Lower leg skin (tissue), 4 donors: ENCODE measurements around the gene SUV39H2. TPM values are rescaled to one million over a fixed set of nuclear protein-coding genes. Genes with fewer than 3 reads are reported as not detected.
"Not testable (repeated sequence)": the region's sequence is repeated elsewhere in the genome, so short reads cannot be mapped to it uniquely, and the experiment has no call there.

Source experiments
- DNase-seq, 2 donors: peaks; one replicate each; pipeline ENCODE4 v3.0.0-alpha.2; 2019; ENCODE audit warnings: low spot score in 2 of 2
- H3K4me3 ChIP-seq: fragments of 200-600 bp; sonication (generic); 2 replicates; pipeline ENCODE4 v1.5.1; 2017; ENCODE audit warnings: mild to moderate bottlenecking, low read depth; ENCODE audit not compliant: poor library complexity, severe bottlenecking
- CTCF ChIP-seq, 3 donors: fragments of 450-650 bp; IDR thresholded peaks; one replicate each; pipeline ENCODE4 v1.5.1; 2016; ENCODE audit warnings: antibody characterized with exemption in 3 of 3, mild to moderate bottlenecking in 3 of 3, moderate library complexity in 2 of 3
- POLR2A ChIP-seq, 2 donors: fragments of 450-650 bp; IDR thresholded peaks; one replicate each; pipeline ENCODE4 v1.6.1; 2016 to 2017; ENCODE audit warnings: antibody characterized with exemption in 2 of 2, mild to moderate bottlenecking in 1 of 2, moderate library complexity in 1 of 2
- WGBS, 2 donors: methylation state at CpG; one replicate each; pipeline ENCODE4 v1.1.5; 2018; 5-methylcytosine and 5-hydroxymethylcytosine counted together
- intact Hi-C: fragments of 100-400 bp; cut with DNase I; formaldehyde crosslinking; loops from one replicate; pipeline ENCODE4 v1.15.0; 2023; ENCODE audit warnings: low total_unique reads
- total RNA-seq, 4 donors: library from RNA; depleted of rRNA; stranded (reverse); fragments of >200 nt; gene quantifications; one replicate each; pipeline ENCODE4 v1.1.0, GENCODE V29; 2016

Gene SUV39H2
- total RNA-seq, 4 donors from 2014 or later: 0.99 to 5.3 (median 3.5) TPM

- H3K4me3 ChIP-seq: no peak overlapping the region
- TF ChIP-seq CTCF (IDR thresholded peaks at IDR 0.05) (no peak), POLR2A (IDR thresholded peaks at IDR 0.05) (no peak)
- DNase-seq: no peak
- WGBS, 2 donors: 81 to 95% methylated on average over 1 of the region's 1 CpG
- intact Hi-C loops: no loop called here
Observed at GRCh38 chr10:14860791-14861190, 17.9 kb upstream of the SUV39H2 start.

- intact Hi-C loops: not testable (repeated sequence)
- 97% methylated on average over 6 of the region's 6 CpGs for WGBS, 2 donors
Observed at GRCh38 chr10:14864466-14864865, 14.2 kb upstream of the SUV39H2 start.

GRCh38 chr10:14864871-14865270 is 13.8 kb upstream of the SUV39H2 start:
- DNase-seq, H3K4me3 ChIP-seq, intact Hi-C loops: not testable (repeated sequence)
- 92 to 100% methylated on average over 3 of the region's 3 CpGs for WGBS, 2 donors

More at GRCh38 chr10:14864466-14864865, 14.2 kb upstream of the SUV39H2 start:
- H3K4me3 ChIP-seq, DNase-seq: not testable (repeated sequence)

GRCh38 chr10:14873090-14873760 is 5.4 kb upstream of the SUV39H2 start:
- 65 to 75% methylated on average over 2 of the region's 2 CpGs for WGBS, 2 donors
- intact Hi-C loops: loop anchor here (10.0 kb wide), 1 partner anchor 222 kb away; the partner anchor contains the start of gene RPP38
- DNase-seq: no peak
- no peak for TF ChIP-seq POLR2A (IDR thresholded peaks at IDR 0.05)
- no peak for TF ChIP-seq CTCF (IDR thresholded peaks at IDR 0.05)
- no peak overlapping the region for H3K4me3 ChIP-seq

GRCh38 chr10:14875941-14876340 is 2.7 kb upstream of the SUV39H2 start:
- intact Hi-C loops: loop anchor here (10.0 kb wide), 1 partner anchor 219 kb away; the partner anchor contains the start of gene RPP38
- no peak for TF ChIP-seq POLR2A (IDR thresholded peaks at IDR 0.05)
- no peak for TF ChIP-seq CTCF (IDR thresholded peaks at IDR 0.05)
- no peak overlapping the region for H3K4me3 ChIP-seq
- no peak for DNase-seq
- WGBS, 2 donors: 90% methylated on average over 12 of the region's 12 CpGs

GRCh38 chr10:14876764-14877163 is 1.9 kb upstream of the SUV39H2 start:
- intact Hi-C loops: loop anchor here (10.0 kb wide), 1 partner anchor 218 kb away; the partner anchor contains the start of gene RPP38
- TF ChIP-seq CTCF (IDR thresholded peaks at IDR 0.05): no peak
- TF ChIP-seq POLR2A (IDR thresholded peaks at IDR 0.05): no peak
- H3K4me3 ChIP-seq: no peak overlapping the region

More at GRCh38 chr10:14876764-14877163, 1.9 kb upstream of the SUV39H2 start:
- WGBS, 2 donors: 85% methylated on average over 9 of the region's 9 CpGs
- DNase-seq: no peak
